HepG2 (cell line): ENCODE data around the gene DGKD. TPM values are rescaled to one million over a fixed set of nuclear protein-coding genes. Genes with fewer than 3 reads are reported as not detected.

Experiments
- CREB3 ChIP-seq: sonication (generic); formaldehyde crosslinking; IDR thresholded peaks from 2 replicates; pipeline ENCODE4 v1.5.0; 2020; ENCODE audit warnings: missing genetic modification reagents
- ELF4 ChIP-seq: sonication (generic); formaldehyde crosslinking; IDR thresholded peaks from 2 replicates; pipeline ENCODE4 v1.5.0; 2020; ENCODE audit warnings: missing genetic modification reagents, mild to moderate bottlenecking, moderate library complexity, borderline replicate concordance
- ETV5 ChIP-seq: IDR thresholded peaks from 2 replicates; pipeline ENCODE4 v1.6.1; 2018; ENCODE audit warnings: missing biosample characterization, missing genetic modification reagents, inconsistent platforms, borderline replicate concordance
- GABPA ChIP-seq, 2 experiments: IDR thresholded peaks; 2 replicates each; pipeline ENCODE4 v1.6.1; 2011 to 2016; ENCODE audit warnings: low read depth in 2 of 2, low read length in 1 of 2, missing biosample characterization in 1 of 2, missing genetic modification characterization in 1 of 2
- HOXA3 ChIP-seq: sonication (generic); formaldehyde crosslinking; IDR thresholded peaks from 2 replicates; pipeline ENCODE4 v1.5.0; 2020; ENCODE audit warnings: missing genetic modification reagents
- KAT8 ChIP-seq: IDR thresholded peaks from 2 replicates; pipeline ENCODE4 v1.6.1; 2016; ENCODE audit warnings: missing genetic modification reagents, missing compliant biosample characterization
- MED13 ChIP-seq: sonication (generic); formaldehyde crosslinking; IDR thresholded peaks from 2 replicates; pipeline ENCODE4 v1.5.0; 2020; ENCODE audit warnings: missing genetic modification reagents
- NRL ChIP-seq: sonication (generic); formaldehyde crosslinking; IDR thresholded peaks from 2 replicates; pipeline ENCODE4 v1.5.0; 2020; ENCODE audit warnings: missing genetic modification reagents, mild to moderate bottlenecking, moderate library complexity, borderline replicate concordance
- RARA ChIP-seq: IDR thresholded peaks from 2 replicates; pipeline ENCODE4 v1.6.1; 2016; ENCODE audit warnings: missing genetic modification reagents, missing compliant biosample characterization
- SMARCE1 ChIP-seq: fragments of 450-650 bp; IDR thresholded peaks from 2 replicates; pipeline ENCODE4 v1.6.1; 2017; ENCODE audit warnings: borderline replicate concordance
- SOX13 ChIP-seq, 3 experiments: fragments of 450-650 bp in 1 of 3; sonication (generic) in 1 of 3; formaldehyde crosslinking in 1 of 3; IDR thresholded peaks in 2 of 3; conservative IDR thresholded peaks in 1 of 3; 2 replicates each; pipeline versions ENCODE4 v1.5.0 to v1.6.1; 2016 to 2020; ENCODE audit warnings: antibody characterized with exemption in 1 of 3, mild to moderate bottlenecking in 1 of 3, missing compliant biosample characterization in 1 of 3, missing genetic modification reagents in 1 of 3, moderate library complexity in 1 of 3
- SP140L ChIP-seq: sonication (generic); formaldehyde crosslinking; IDR thresholded peaks from 2 replicates; pipeline ENCODE4 v1.4.0; 2020; ENCODE audit warnings: missing genetic modification reagents, borderline replicate concordance
- STAG1 ChIP-seq: sonication (generic); formaldehyde crosslinking; IDR thresholded peaks from 2 replicates; pipeline ENCODE4 v1.4.0; 2020; ENCODE audit warnings: missing genetic modification reagents
- TBX2 ChIP-seq: sonication (generic); formaldehyde crosslinking; IDR thresholded peaks from 2 replicates; pipeline ENCODE4 v1.5.0; 2020; ENCODE audit warnings: missing genetic modification reagents, mild to moderate bottlenecking, borderline replicate concordance
- TFDP1 ChIP-seq: IDR thresholded peaks from 2 replicates; pipeline ENCODE4 v1.6.1; 2016; ENCODE audit warnings: missing compliant biosample characterization, missing genetic modification reagents, borderline replicate concordance
- THRA ChIP-seq: sonication (generic); formaldehyde crosslinking; IDR thresholded peaks from 2 replicates; pipeline ENCODE4 v1.4.0; 2020; ENCODE audit warnings: missing genetic modification reagents, borderline replicate concordance
- UBTF ChIP-seq: sonication (generic); formaldehyde crosslinking; IDR thresholded peaks from 2 replicates; pipeline ENCODE4 v1.4.0; 2020; ENCODE audit warnings: mild to moderate bottlenecking, missing genetic modification reagents
- ZFP36L2 ChIP-seq: sonication (generic); formaldehyde crosslinking; IDR thresholded peaks from 2 replicates; pipeline ENCODE4 v1.4.0; 2020; ENCODE audit warnings: missing genetic modification reagents
- ZNF205 ChIP-seq: IDR thresholded peaks from 2 replicates; pipeline ENCODE4 v1.6.1; 2018; ENCODE audit warnings: missing biosample characterization, missing genetic modification reagents
- ZNF264 ChIP-seq: sonication (generic); formaldehyde crosslinking; IDR thresholded peaks from 2 replicates; pipeline ENCODE4 v1.4.0; 2020; ENCODE audit warnings: missing genetic modification reagents
- ZNF777 ChIP-seq: sonication (generic); formaldehyde crosslinking; IDR thresholded peaks from 2 replicates; pipeline ENCODE4 v1.4.0; 2020; ENCODE audit warnings: missing genetic modification reagents
- polyA plus RNA-seq, 8 experiments: library from polyadenylated mRNA; depleted of rRNA in 3 of 8; stranded (reverse) in 7 of 8; unstranded in 1 of 8; fragments of >200 nt; fragmentation: Illumina TruSeq in 4 of 8; extraction: Trizol in 4 of 8; gene quantifications; 2 replicates each; pipeline versions ENCODE4 v1.2.1 to v1.2.3, GENCODE V29; 2011 to 2016; ENCODE audit warnings: low read depth in 4 of 8, missing spikeins in 1 of 8, mixed read lengths in 1 of 8; ENCODE audit not compliant: insufficient read depth in 1 of 8
- total RNA-seq, 5 experiments: library from RNA; depleted of rRNA; stranded (reverse); fragments of >200 nt; fragmentation: Illumina TruSeq; extraction: Trizol; gene quantifications; 2 replicates each; pipeline ENCODE4 v1.2.3, GENCODE V29; 2016; ENCODE audit warnings: low read depth in 1 of 5

Gene DGKD
- total and polyA plus RNA-seq, 2 of the 13 experiments (the other 11 are each of a cell fraction or from before 2014, with no cell fraction given), result 24.5 to 33.2 TPM

GRCh38 chr2:233460726-233461441 lies 106.6 kb downstream of the DGKD start (continued):
- TF ChIP-seq HOXA3 (peak; percentile 34; the same call in 1 of the 2 replicates), ELF4 (no peak), MED13 (no peak), TBX2 (CRISPR knock-in tag) (peak; percentile 57), ZNF205 (0 out of 2 replicates have a peak, but pooled peaks have one; percentile 29), GABPA (IDR thresholded peaks at IDR 0.05; ENCODE audit: low read depth, low read length) (no peak), GABPA (CRISPR knock-in tag; IDR thresholded peaks at IDR 0.05; ENCODE audit: low read depth) (no peak), SOX13 (IDR thresholded peaks at IDR 0.05) (peak; percentile 84), SOX13 (CRISPR knock-in tag; conservative IDR thresholded peaks at IDR 0.05 in 1 of 2, IDR thresholded peaks at IDR 0.05 in 1 of 2) (peak in 1 of 2 experiments; percentile 80; a peak in 2 of 4 replicates), KAT8 (CRISPR knock-in tag) (peak; percentile 32; the same call in 1 of the 2 replicates), ZNF264 (no peak), RARA (CRISPR knock-in tag) (peak; percentile 63; the same call in 1 of the 2 replicates), CREB3 (CRISPR knock-in tag) (no peak), THRA (peak; percentile 93; the same call in 1 of the 2 replicates), ZFP36L2 (CRISPR knock-in tag) (no peak), SP140L (CRISPR knock-in tag) (no peak), TFDP1 (peak; percentile 33; the same call in 1 of the 2 replicates), STAG1 (no peak), ETV5 (peak; percentile 35; the same call in 1 of the 2 replicates), SMARCE1 (no peak), NRL (0 out of 2 replicates have a peak, but pooled peaks have one; percentile 1), UBTF (peak; percentile 42; the same call in 1 of the 2 replicates), ZNF777 (CRISPR knock-in tag) (no peak)
